HepG2 (cell line): ENCODE data around the gene NUP153. TPM values are rescaled to one million over a fixed set of nuclear protein-coding genes. Genes with fewer than 3 reads are reported as not detected.

Source experiments
- CENPT ChIP-seq: sonication (generic); formaldehyde crosslinking; IDR thresholded peaks from 2 replicates; pipeline ENCODE4 v1.8.0; 2022; ENCODE audit warnings: low read depth, mild to moderate bottlenecking, moderate library complexity, missing genetic modification reagents
- EP300 ChIP-seq, 3 experiments: sonication (generic) in 1 of 3; formaldehyde crosslinking in 1 of 3; IDR thresholded peaks; 2 replicates each; pipeline versions ENCODE4 v1.5.1 to v1.6.1; 2011 to 2020; ENCODE audit warnings: low read depth in 2 of 3, low read length in 2 of 3, borderline replicate concordance in 1 of 3, improper control_type of control experiment in 1 of 3, mild to moderate bottlenecking in 1 of 3, missing genetic modification reagents in 1 of 3, moderate library complexity in 1 of 3
- HNF4A ChIP-seq: sonication (generic); formaldehyde crosslinking; IDR thresholded peaks from 2 replicates; pipeline ENCODE4 v1.4.0; 2020; ENCODE audit warnings: missing genetic modification reagents
- HOXD1 ChIP-seq: sonication (generic); formaldehyde crosslinking; IDR thresholded peaks from 2 replicates; pipeline ENCODE4 v1.5.0; 2020; ENCODE audit warnings: missing genetic modification reagents
- JUND ChIP-seq: sonication (generic); formaldehyde crosslinking; IDR thresholded peaks from 2 replicates; pipeline ENCODE4 v1.8.0; 2022; ENCODE audit warnings: mild to moderate bottlenecking, missing genetic modification reagents
- KAT8 ChIP-seq: IDR thresholded peaks from 2 replicates; pipeline ENCODE4 v1.6.1; 2016; ENCODE audit warnings: missing genetic modification reagents, missing compliant biosample characterization
- MLLT10 ChIP-seq: sonication (generic); formaldehyde crosslinking; IDR thresholded peaks from 2 replicates; pipeline ENCODE4 v1.4.0; 2020; ENCODE audit warnings: missing genetic modification reagents
- MTA1 ChIP-seq: sonication (generic); formaldehyde crosslinking; IDR thresholded peaks from 2 replicates; pipeline ENCODE4 v1.4.0; 2020; ENCODE audit warnings: missing genetic modification reagents, mild to moderate bottlenecking, borderline replicate concordance
- NFE2 ChIP-seq: sonication (generic); formaldehyde crosslinking; IDR thresholded peaks from 2 replicates; pipeline ENCODE4 v1.4.0; 2020; ENCODE audit warnings: missing genetic modification reagents
- NR2F1 ChIP-seq, 2 experiments: fragments of 450-650 bp in 1 of 2; formaldehyde crosslinking in 1 of 2; IDR thresholded peaks; 2 replicates each; pipeline versions ENCODE4 v1.5.0 to v1.6.1; 2016 to 2020; ENCODE audit warnings: mild to moderate bottlenecking in 1 of 2, missing compliant biosample characterization in 1 of 2, missing genetic modification reagents in 1 of 2, moderate library complexity in 1 of 2
- RARA ChIP-seq: IDR thresholded peaks from 2 replicates; pipeline ENCODE4 v1.6.1; 2016; ENCODE audit warnings: missing genetic modification reagents, missing compliant biosample characterization
- RXRA ChIP-seq: sonication (generic); formaldehyde crosslinking; IDR thresholded peaks from 2 replicates; pipeline ENCODE4 v1.5.1; 2020; ENCODE audit warnings: missing genetic modification reagents
- TBX2 ChIP-seq: sonication (generic); formaldehyde crosslinking; IDR thresholded peaks from 2 replicates; pipeline ENCODE4 v1.5.0; 2020; ENCODE audit warnings: missing genetic modification reagents, mild to moderate bottlenecking, borderline replicate concordance
- TCF12 ChIP-seq, 2 experiments: fragments of 450-650 bp in 1 of 2; sonication (generic) in 1 of 2; formaldehyde crosslinking in 1 of 2; IDR thresholded peaks; 2 replicates each; pipeline versions ENCODE4 v1.6.1 to v1.8.0; 2017 to 2022; ENCODE audit warnings: antibody characterized with exemption in 1 of 2, mild to moderate bottlenecking in 1 of 2, missing genetic modification reagents in 1 of 2, moderate library complexity in 1 of 2
- ZNF337 ChIP-seq: sonication (generic); formaldehyde crosslinking; IDR thresholded peaks from 2 replicates; pipeline ENCODE4 v1.5.1; 2020; ENCODE audit warnings: missing genetic modification reagents, low read depth, mild to moderate bottlenecking, borderline replicate concordance
- ZNF382 ChIP-seq: sonication (generic); formaldehyde crosslinking; IDR thresholded peaks from 2 replicates; pipeline ENCODE4 v1.5.0; 2020; ENCODE audit warnings: missing genetic modification reagents, mild to moderate bottlenecking, borderline replicate concordance
- ZNF44 ChIP-seq: sonication (generic); formaldehyde crosslinking; IDR thresholded peaks from 2 replicates; pipeline ENCODE4 v1.5.1; 2020; ENCODE audit warnings: mild to moderate bottlenecking, missing genetic modification reagents
- ZNF546 ChIP-seq: sonication (generic); formaldehyde crosslinking; conservative IDR thresholded peaks from 2 replicates; pipeline ENCODE4 v1.8.1; 2023; ENCODE audit warnings: mild to moderate bottlenecking, missing genetic modification reagents
- ZNF557 ChIP-seq: sonication (generic); formaldehyde crosslinking; IDR thresholded peaks from 2 replicates; pipeline ENCODE4 v1.4.0; 2020; ENCODE audit warnings: missing genetic modification reagents
- ZNF841 ChIP-seq: sonication (generic); formaldehyde crosslinking; IDR thresholded peaks from 2 replicates; pipeline ENCODE4 v1.8.1; 2023; ENCODE audit warnings: missing genetic modification reagents, borderline replicate concordance
- ZSCAN21 ChIP-seq: sonication (generic); formaldehyde crosslinking; IDR thresholded peaks from 2 replicates; pipeline ENCODE4 v1.8.0; 2022; ENCODE audit warnings: mild to moderate bottlenecking, missing genetic modification reagents, moderate library complexity, borderline replicate concordance
- polyA plus RNA-seq, 8 experiments: library from polyadenylated mRNA; depleted of rRNA in 3 of 8; stranded (reverse) in 7 of 8; unstranded in 1 of 8; fragments of >200 nt; fragmentation: Illumina TruSeq in 4 of 8; extraction: Trizol in 4 of 8; gene quantifications; 2 replicates each; pipeline versions ENCODE4 v1.2.1 to v1.2.3, GENCODE V29; 2011 to 2016; ENCODE audit warnings: low read depth in 4 of 8, missing spikeins in 1 of 8, mixed read lengths in 1 of 8; ENCODE audit not compliant: insufficient read depth in 1 of 8
- total RNA-seq, 5 experiments: library from RNA; depleted of rRNA; stranded (reverse); fragments of >200 nt; fragmentation: Illumina TruSeq; extraction: Trizol; gene quantifications; 2 replicates each; pipeline ENCODE4 v1.2.3, GENCODE V29; 2016; ENCODE audit warnings: low read depth in 1 of 5
- TF ChIP-seq, protein P1 (sequence below): sonication (generic); formaldehyde crosslinking; IDR thresholded peaks from 2 replicates; pipeline ENCODE4 v1.5.1; 2020; ENCODE audit warnings: missing genetic modification reagents, mild to moderate bottlenecking, borderline replicate concordance
- TF ChIP-seq, protein P2 (sequence below): sonication (generic); formaldehyde crosslinking; IDR thresholded peaks from 2 replicates; pipeline ENCODE4 v1.4.0; 2020; ENCODE audit warnings: mild to moderate bottlenecking, missing genetic modification reagents
- TF ChIP-seq, protein P3 (sequence below): sonication (generic); formaldehyde crosslinking; conservative IDR thresholded peaks from 2 replicates; pipeline ENCODE4 v1.4.0; 2020; ENCODE audit warnings: missing genetic modification reagents
- TF ChIP-seq, protein P4 (sequence below): IDR thresholded peaks from 2 replicates; pipeline ENCODE4 v1.6.1; 2016; ENCODE audit warnings: low read depth, borderline replicate concordance

NUP153 gene
- total and polyA plus RNA-seq, 2 of the 13 experiments (the other 11 are each of a cell fraction or from before 2014, with no cell fraction given), result 29.8 to 55.2 TPM

DNA sequence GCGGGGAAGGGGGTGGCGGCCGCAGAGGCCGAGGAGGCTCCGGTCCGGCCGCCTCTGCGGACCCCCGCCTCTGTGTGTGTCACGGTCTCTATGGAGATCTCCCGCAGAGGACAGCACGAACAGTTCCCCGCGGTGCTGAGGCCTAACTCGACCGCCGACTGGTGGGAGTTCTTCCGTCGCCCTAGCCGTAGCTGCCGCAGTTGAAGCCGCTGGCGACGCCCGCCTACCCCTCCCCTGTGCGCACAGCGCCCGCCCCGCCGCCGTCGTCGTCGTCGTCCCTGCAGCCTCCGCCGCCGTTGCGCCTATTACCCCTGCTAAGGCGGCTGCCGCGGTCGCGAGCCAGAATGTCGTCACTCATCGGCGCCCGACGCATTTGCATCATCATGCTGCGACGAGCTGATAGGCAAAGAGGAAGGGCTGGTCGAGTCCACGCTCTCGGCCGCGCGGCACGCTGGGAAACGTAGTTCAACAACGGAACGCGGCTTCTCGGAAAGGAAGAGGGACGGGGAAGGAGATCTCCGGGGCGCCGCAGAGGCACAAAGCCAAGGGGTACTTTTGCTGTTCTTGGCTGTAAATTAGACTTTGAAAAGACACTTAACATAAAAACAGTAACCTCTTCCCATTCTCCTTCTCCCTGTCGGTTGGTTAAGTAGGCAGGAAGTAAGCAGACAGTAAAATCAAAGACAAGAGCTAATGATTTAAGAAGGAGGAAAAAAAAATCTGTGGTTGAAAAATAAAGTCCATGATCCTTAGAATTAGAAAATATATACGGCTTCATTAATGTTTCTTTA is at the start of gene NUP153 (continued):
- TF ChIP-seq TCF12 (IDR thresholded peaks at IDR 0.05), result no peak
- no peak; the same call in 1 of the 2 replicates for TF ChIP-seq TCF12 (CRISPR knock-in tag; IDR thresholded peaks at IDR 0.05)
- TF ChIP-seq RXRA (CRISPR knock-in tag), result peak; percentile 87
- TF ChIP-seq ZNF546 (CRISPR knock-in tag), result peak; percentile 95; the same call in 1 of the 2 replicates
- TF ChIP-seq KAT8 (CRISPR knock-in tag), result peak; percentile 99
- peak; percentile 84; the same call in 1 of the 2 replicates for TF ChIP-seq ZSCAN21 (CRISPR knock-in tag)
- TF ChIP-seq HOXD1, result peak; percentile 95
- peak; percentile 58; the same call in 1 of the 2 replicates for TF ChIP-seq ZNF841 (CRISPR knock-in tag)
- TF ChIP-seq NFE2, result no peak
- TF ChIP-seq, protein P1, sequence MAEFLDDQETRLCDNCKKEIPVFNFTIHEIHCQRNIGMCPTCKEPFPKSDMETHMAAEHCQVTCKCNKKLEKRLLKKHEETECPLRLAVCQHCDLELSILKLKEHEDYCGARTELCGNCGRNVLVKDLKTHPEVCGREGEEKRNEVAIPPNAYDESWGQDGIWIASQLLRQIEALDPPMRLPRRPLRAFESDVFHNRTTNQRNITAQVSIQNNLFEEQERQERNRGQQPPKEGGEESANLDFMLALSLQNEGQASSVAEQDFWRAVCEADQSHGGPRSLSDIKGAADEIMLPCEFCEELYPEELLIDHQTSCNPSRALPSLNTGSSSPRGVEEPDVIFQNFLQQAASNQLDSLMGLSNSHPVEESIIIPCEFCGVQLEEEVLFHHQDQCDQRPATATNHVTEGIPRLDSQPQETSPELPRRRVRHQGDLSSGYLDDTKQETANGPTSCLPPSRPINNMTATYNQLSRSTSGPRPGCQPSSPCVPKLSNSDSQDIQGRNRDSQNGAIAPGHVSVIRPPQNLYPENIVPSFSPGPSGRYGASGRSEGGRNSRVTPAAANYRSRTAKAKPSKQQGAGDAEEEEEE, result no peak; the same call in 1 of the 2 replicates
- peak; percentile 99 for TF ChIP-seq ZNF44 (CRISPR knock-in tag)
- no peak for TF ChIP-seq CENPT (CRISPR knock-in tag)
- no peak for TF ChIP-seq ZNF382
- peak; percentile 62 to 85 for TF ChIP-seq EP300 (IDR thresholded peaks at IDR 0.05; ENCODE audit: low read depth in 2 of 2, low read length in 2 of 2)
- TF ChIP-seq EP300 (CRISPR knock-in tag; IDR thresholded peaks at IDR 0.05; ENCODE audit: borderline replicate concordance), result peak; percentile 79; the same call in 1 of the 2 replicates
- no peak for TF ChIP-seq MLLT10
- peak; percentile 72; the same call in 1 of the 2 replicates for TF ChIP-seq JUND
- TF ChIP-seq MTA1 (CRISPR knock-in tag), result peak; percentile 90
- TF ChIP-seq HNF4A (CRISPR knock-in tag), result peak; percentile 76
- peak; percentile 86; the same call in 1 of the 2 replicates for TF ChIP-seq TBX2
- TF ChIP-seq, protein P2, sequence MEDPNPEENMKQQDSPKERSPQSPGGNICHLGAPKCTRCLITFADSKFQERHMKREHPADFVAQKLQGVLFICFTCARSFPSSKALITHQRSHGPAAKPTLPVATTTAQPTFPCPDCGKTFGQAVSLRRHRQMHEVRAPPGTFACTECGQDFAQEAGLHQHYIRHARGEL (CRISPR knock-in tag), result no peak; the same call in 1 of the 2 replicates
- 0 out of 2 replicates have a peak, but pooled peaks have one; percentile 69 for TF ChIP-seq ZNF337 (CRISPR knock-in tag)
- TF ChIP-seq, protein P3, sequence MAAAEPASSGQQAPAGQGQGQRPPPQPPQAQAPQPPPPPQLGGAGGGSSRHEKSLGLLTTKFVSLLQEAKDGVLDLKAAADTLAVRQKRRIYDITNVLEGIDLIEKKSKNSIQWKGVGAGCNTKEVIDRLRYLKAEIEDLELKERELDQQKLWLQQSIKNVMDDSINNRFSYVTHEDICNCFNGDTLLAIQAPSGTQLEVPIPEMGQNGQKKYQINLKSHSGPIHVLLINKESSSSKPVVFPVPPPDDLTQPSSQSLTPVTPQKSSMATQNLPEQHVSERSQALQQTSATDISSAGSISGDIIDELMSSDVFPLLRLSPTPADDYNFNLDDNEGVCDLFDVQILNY (CRISPR knock-in tag), result peak; percentile 77; the same call in 1 of the 2 replicates
- TF ChIP-seq, protein P4, sequence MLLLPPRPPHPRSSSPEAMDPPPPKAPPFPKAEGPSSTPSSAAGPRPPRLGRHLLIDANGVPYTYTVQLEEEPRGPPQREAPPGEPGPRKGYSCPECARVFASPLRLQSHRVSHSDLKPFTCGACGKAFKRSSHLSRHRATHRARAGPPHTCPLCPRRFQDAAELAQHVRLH (CRISPR knock-in tag), result peak; percentile 95
- no peak for TF ChIP-seq ZNF557 (CRISPR knock-in tag)
- TF ChIP-seq NR2F1 (CRISPR knock-in tag; IDR thresholded peaks at IDR 0.05), result no peak
- peak; percentile 61 for TF ChIP-seq RARA (CRISPR knock-in tag)
